ENCODE data around the gene LIPI. TPM values are rescaled to one million over a fixed set of nuclear protein-coding genes. Genes with fewer than 3 reads are reported as not detected.

LIPI gene
- total and polyA plus RNA-seq, 2 of the 13 experiments (the other 11 are each of a cell fraction or from before 2014, with no cell fraction given): not detected

DNA sequence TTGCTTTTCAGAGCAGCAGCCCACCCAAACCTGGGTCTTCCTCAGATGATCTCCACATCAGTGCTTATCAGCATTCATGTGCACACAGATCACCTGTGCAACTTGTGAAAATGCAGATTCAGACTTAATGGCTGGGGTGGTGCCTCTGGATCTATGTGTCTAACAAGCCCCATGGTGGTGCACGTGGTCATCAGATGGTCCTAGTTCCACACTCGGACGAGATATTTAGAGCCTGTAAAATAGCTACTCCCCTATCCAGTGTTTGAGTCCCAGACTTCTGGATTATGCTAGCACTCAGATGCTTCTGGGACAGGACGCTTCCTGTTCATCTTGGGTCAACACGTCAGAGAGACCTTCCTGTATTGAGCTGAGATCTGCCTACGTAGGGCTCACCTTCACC is 114.2 kb downstream of the LIPI start:
- BruUV-seq (replicated peaks): no TSS peak
- no peaks in the 10 kb centered on the region for H3K4me1 ChIP-seq (ENCODE audit: insufficient read depth, low read length)
- no peaks in the 10 kb centered on the region for H4K20me1 ChIP-seq (ENCODE audit: insufficient read depth, low read length)
- intact Hi-C loops (cut with micrococcal nuclease; ENCODE audit: unreplicated experiment) (no loop called here), in situ Hi-C loops (cut with HindIII; ENCODE audit: extremely low pct_ligation_motif_present, low pct_unique_long_range_greater_than_20kb) (no loop called here)
- no peak overlapping the region for H2AFZ ChIP-seq (ENCODE audit: low read length)
- H3K27me3 ChIP-seq (ENCODE audit: control insufficient read depth in 1 of 2, insufficient read depth in 2 of 2, low read length in 2 of 2): no peaks in the 10 kb centered on the region
- ChIA-PET POLR2A (no interaction called here), CTCF (ENCODE audit: low intra/inter-chr PET ratio, low total read pairs) (no interaction called here)
- no peaks in the 10 kb centered on the region for H3K9me3 ChIP-seq (ENCODE audit: low read length)
- no peak overlapping the region for H3K4me2 ChIP-seq (ENCODE audit: low read depth, low read length)
- no peak for FAIRE-seq
- WGBS (ENCODE audit: low lambda C conversion rate): 100% methylated on average over 6 of the region's 6 CpGs
- TF ChIP-seq SP5 (CRISPR knock-in tag; IDR thresholded peaks at IDR 0.05; ENCODE audit: borderline replicate concordance, low read depth) (no peak), ZNF343 (CRISPR knock-in tag; IDR thresholded peaks at IDR 0.05) (no peak), TARDBP (CRISPR knock-in tag; IDR thresholded peaks at IDR 0.05) (no peak), PCBP1 (IDR thresholded peaks at IDR 0.05; ENCODE audit: borderline replicate concordance, low read depth, low read length) (no peak), REST (IDR thresholded peaks at IDR 0.05; ENCODE audit: borderline replicate concordance in 1 of 2, low read depth in 1 of 2, low read length in 2 of 2) (no peak), ZC3H13 (CRISPR knock-in tag; IDR thresholded peaks at IDR 0.05) (no peak), NAIF1 (CRISPR knock-in tag; IDR thresholded peaks at IDR 0.05; ENCODE audit: borderline replicate concordance) (no peak), DNMT1 (CRISPR knock-in tag; IDR thresholded peaks at IDR 0.05) (no peak), FOXC1 (CRISPR knock-in tag; IDR thresholded peaks at IDR 0.05; ENCODE audit: borderline replicate concordance) (no peak), CSRNP1 (CRISPR knock-in tag; IDR thresholded peaks at IDR 0.05) (no peak)
- no peak overlapping the region for H3K4me3 ChIP-seq (replicated peaks in 1 of 3; ENCODE audit: insufficient read depth in 1 of 3, low read depth in 2 of 3, low read length in 3 of 3)
- H3K36me3 ChIP-seq (replicated peaks in 1 of 2; ENCODE audit: control insufficient read depth in 1 of 2, insufficient read depth in 2 of 2, low read length in 2 of 2): no peaks in the 10 kb centered on the region; a peak in 1 of 5 replicates
- no peaks in the 10 kb centered on the region for H3K79me2 ChIP-seq (ENCODE audit: insufficient read depth, low read length)
- H3K27ac ChIP-seq (ENCODE audit: extremely low read length, insufficient read depth, low read length): no peak overlapping the region
- no peak overlapping the region for H3K9ac ChIP-seq (ENCODE audit: insufficient read depth, low read depth, low read length)
- no peak for DNase-seq (ENCODE audit: low spot score)
- no peak for ATAC-seq

All from HepG2 (cell line).